Gastroesophageal sphincter (tissue), 4 donors: Measurements from ENCODE around the gene SHANK2. TPM values are rescaled to one million over a fixed set of nuclear protein-coding genes. Genes with fewer than 3 reads are reported as not detected.

Experiments used
- ATAC-seq: fragments of 150-250 bp; one replicate; pipeline ENCODE4 v1.9.1; 2016; ENCODE audit warnings: mild to moderate bottlenecking, moderate library complexity
- H3K27ac ChIP-seq, 4 donors: fragments of 200-600 bp; sonication (generic) in 3 of 4; 1 replicate in 3 of 4; 2 replicates in 1 of 4; pipeline ENCODE4 v1.5.1; 2016 to 2019
- H3K27me3 ChIP-seq: fragments of 200-600 bp; sonication (generic); one replicate; pipeline ENCODE4 v1.5.1; 2019
- H3K36me3 ChIP-seq, 2 donors: fragments of 200-600 bp; sonication (generic); one replicate each; pipeline ENCODE4 v1.5.1; 2019; ENCODE audit warnings: control low read depth in 1 of 2
- H3K4me1 ChIP-seq, 3 donors: fragments of 200-600 bp; sonication (generic); 1 replicate in 2 of 3; 2 replicates in 1 of 3; pipeline ENCODE4 v1.5.1; 2016 to 2019; ENCODE audit warnings: control low read depth in 2 of 3
- H3K4me3 ChIP-seq, 2 donors: fragments of 200-600 bp; sonication (generic); one replicate each; pipeline ENCODE4 v1.5.1; 2019; ENCODE audit warnings: mild to moderate bottlenecking in 1 of 2, moderate library complexity in 1 of 2
- H3K9me3 ChIP-seq, 3 donors: fragments of 200-600 bp; sonication (generic); one replicate each; pipeline ENCODE4 v1.5.1; 2017 to 2019; ENCODE audit warnings: control low read depth in 2 of 3
- EP300 ChIP-seq: sonication (generic); formaldehyde crosslinking; IDR thresholded peaks from one replicate; pipeline ENCODE4 v1.6.1; 2017; ENCODE audit warnings: antibody characterized with exemption, mild to moderate bottlenecking
- POLR2A ChIP-seq, 2 donors: fragments of 450-650 bp; IDR thresholded peaks; one replicate each; pipeline ENCODE4 v1.6.1; 2017; ENCODE audit warnings: antibody characterized with exemption in 2 of 2, mild to moderate bottlenecking in 2 of 2, moderate library complexity in 1 of 2
- POLR2AphosphoS5 ChIP-seq: sonication (generic); formaldehyde crosslinking; IDR thresholded peaks from one replicate; pipeline ENCODE4 v1.6.1; 2017; ENCODE audit warnings: antibody characterized with exemption
- WGBS, 2 donors: methylation state at CpG; one replicate each; pipeline ENCODE4 v1.1.5; 2018; ENCODE audit warnings: low coverage in 1 of 2; 5-methylcytosine and 5-hydroxymethylcytosine counted together
- total RNA-seq, 4 donors: library from RNA; depleted of rRNA; stranded (reverse); fragments of >200 nt; gene quantifications; one replicate each; pipeline ENCODE4 v1.1.0, GENCODE V29; 2016
- TF ChIP-seq, protein P1 (sequence below), 4 experiments: fragments of 200-600 bp in 2 of 4; fragments of 450-650 bp in 2 of 4; sonication (generic) in 1 of 4; IDR thresholded peaks; one replicate each; pipeline ENCODE4 v1.5.1; 2017 to 2019; ENCODE audit warnings: antibody characterized with exemption in 4 of 4, mild to moderate bottlenecking in 2 of 4, moderate library complexity in 2 of 4

SHANK2 gene
- total RNA-seq, 4 donors from 2014 or later: 1.6 to 14.5 (median 13.8) TPM

DNA sequence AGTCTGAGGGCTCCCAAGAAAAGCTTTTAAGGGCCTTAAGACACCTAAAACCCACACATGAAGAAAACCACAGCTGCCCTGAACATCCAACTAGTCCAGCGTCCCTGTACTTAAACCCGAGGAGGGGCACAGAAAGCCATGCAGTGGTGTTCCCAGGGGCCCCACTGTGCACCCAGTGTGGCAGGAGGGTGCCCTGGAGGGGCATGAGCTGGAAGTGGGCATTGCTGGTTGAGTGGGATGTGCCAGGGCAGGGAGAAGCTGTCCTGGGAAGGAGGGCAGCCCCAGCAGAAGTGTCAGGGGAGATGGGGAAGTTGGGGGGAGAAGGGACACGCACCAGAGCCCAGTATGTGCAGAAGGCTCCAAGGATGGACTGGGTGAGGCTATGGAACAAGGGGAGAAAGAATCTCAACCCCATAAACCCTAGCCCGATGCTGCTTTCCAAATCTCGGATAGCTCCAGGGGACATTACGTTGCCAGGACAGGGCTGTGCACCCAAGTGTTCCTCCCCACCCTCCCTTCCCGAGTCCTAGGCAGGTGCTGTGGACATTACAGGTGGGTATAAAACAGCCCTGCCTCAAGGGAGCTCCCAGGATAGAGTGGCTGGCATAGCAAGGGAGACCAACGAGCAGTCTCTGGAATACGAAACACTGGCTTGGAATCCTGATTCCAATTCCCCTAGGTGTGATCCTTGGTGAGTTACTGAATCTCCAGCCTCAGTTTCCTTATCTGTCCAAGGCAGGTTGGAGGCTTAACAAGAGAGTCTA is 44.2 kb downstream of the SHANK2 start:
- Histone ChIP-seq H3K4me1 (peaks cover 0 to 17% (median 0%) of the 10 kb centered on the region in 3 donors), H3K27me3 (peaks cover 60% of the 10 kb centered on the region), H3K9me3 (no peaks in the 10 kb centered on the region), H3K27ac (no peak overlapping the region), H3K4me3 (no peak overlapping the region), H3K36me3 (no peaks in the 10 kb centered on the region)
- ATAC-seq: no peak
- TF ChIP-seq, protein P1, sequence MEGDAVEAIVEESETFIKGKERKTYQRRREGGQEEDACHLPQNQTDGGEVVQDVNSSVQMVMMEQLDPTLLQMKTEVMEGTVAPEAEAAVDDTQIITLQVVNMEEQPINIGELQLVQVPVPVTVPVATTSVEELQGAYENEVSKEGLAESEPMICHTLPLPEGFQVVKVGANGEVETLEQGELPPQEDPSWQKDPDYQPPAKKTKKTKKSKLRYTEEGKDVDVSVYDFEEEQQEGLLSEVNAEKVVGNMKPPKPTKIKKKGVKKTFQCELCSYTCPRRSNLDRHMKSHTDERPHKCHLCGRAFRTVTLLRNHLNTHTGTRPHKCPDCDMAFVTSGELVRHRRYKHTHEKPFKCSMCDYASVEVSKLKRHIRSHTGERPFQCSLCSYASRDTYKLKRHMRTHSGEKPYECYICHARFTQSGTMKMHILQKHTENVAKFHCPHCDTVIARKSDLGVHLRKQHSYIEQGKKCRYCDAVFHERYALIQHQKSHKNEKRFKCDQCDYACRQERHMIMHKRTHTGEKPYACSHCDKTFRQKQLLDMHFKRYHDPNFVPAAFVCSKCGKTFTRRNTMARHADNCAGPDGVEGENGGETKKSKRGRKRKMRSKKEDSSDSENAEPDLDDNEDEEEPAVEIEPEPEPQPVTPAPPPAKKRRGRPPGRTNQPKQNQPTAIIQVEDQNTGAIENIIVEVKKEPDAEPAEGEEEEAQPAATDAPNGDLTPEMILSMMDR (IDR thresholded peaks at IDR 0.05): no peak
- no peak for TF ChIP-seq POLR2AphosphoS5
- TF ChIP-seq POLR2A (IDR thresholded peaks at IDR 0.05): no peak
- TF ChIP-seq EP300: no peak
- WGBS, 2 donors: 84 to 100% methylated on average over 3 to 6 of the region's 9 CpGs

DNA sequence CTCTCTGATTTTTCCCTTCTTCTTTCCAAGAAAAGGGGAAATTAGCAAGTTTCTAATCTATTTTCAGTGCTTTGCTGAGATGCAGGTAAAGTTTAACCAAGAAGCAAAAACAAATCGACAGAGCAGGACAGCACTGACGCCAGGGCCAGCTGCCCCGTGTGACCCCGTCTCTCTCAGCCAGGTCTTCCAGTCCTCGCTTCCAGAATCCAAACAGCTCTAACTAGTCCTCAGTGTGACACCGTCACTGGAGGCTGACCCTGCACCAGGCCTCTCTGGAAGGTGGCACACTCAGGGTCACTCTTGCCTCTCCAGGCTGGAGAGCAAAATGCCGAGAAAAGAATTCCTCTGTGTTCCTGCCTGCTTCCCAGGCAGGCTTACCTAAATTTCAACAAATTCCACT is 44.8 kb downstream of the SHANK2 start:
- WGBS, 2 donors: 60 to 94% methylated on average over 1 to 5 of the region's 7 CpGs
- no peak overlapping the region for H3K4me3 ChIP-seq
- peaks cover 0 to 12% (median 0%) of the 10 kb centered on the region in 3 donors for H3K4me1 ChIP-seq
- H3K36me3 ChIP-seq: no peaks in the 10 kb centered on the region
- no peaks in the 10 kb centered on the region for H3K9me3 ChIP-seq
- H3K27me3 ChIP-seq: peaks cover 59% of the 10 kb centered on the region
- no peak for ATAC-seq
- no peak for TF ChIP-seq POLR2AphosphoS5
- no peak for TF ChIP-seq POLR2A (IDR thresholded peaks at IDR 0.05)
- TF ChIP-seq, protein P1 (IDR thresholded peaks at IDR 0.05): no peak
- TF ChIP-seq EP300: no peak
- no peak overlapping the region for H3K27ac ChIP-seq

DNA sequence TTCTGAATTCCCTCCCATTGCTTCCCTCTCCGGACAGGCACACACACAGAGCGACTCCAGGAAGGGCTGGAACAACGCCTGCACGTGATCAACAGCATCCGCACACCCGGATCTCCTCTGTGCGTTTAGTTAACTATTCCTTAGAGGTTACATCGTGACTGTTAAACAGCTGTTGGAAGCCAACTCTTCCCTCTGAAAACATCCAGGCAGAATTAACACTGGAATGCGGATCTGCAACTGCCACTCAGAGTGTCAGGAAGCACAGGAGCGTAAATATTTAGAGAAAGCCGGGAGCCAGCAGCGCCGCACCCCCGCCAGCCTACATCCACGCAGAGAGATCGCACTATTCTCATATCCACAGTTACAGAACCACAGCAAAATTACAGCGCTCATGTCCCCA is 46.2 kb downstream of the SHANK2 start:
- WGBS, 2 donors: 14 to 26% methylated on average over 12 to 13 of the region's 17 CpGs
- H3K4me3 ChIP-seq: peak overlapping the region in 1 of 2 donors; percentile 1
- peak; percentile 42 for ATAC-seq

DNA sequence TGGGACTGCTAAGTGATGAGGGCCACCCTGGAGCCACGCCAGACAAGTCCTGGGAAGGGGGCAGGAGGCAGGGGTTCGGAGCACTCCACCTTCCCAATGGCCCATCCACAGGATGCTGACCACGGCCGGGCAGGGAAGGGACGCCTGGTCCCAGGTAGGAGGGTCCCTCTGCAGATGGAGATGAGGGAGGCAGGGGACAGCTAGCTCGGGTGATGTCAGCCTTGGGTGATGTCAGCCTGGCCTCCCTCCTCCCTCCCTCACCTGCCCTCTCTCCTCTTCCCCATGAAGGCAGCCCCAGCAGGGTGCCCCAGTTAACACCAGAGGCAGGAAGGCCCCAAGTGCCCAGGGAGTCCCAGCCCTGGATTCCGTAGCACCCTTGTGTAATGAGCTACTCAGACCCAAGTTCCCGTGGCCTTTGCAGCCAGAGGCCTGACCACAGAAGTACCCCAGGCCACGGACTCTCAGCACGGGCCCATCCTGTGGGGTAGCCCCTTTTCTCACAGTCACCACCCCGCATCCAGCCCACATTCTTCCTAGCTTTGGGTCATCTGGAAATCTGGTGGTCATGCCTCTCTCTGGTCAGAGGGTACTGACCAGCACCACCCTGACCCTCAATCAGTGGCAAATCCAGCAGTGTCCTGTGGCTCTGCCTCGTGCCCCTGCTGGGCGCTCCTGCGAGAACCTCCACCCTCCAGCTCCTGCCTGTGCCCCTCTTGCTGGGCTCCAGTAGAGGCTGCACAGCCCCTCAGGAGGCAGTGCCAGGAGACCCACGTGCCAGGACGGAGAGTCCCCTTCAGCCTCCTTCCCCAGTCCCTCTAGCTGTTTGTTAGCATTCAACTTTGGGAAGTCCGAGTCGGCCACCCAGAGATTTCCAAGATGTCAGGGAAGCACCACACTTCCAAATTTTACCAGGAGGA is 47.4 kb downstream of the SHANK2 start:
- TF ChIP-seq EP300 (no peak), POLR2A (IDR thresholded peaks at IDR 0.05) (no peak), POLR2AphosphoS5 (no peak)
- TF ChIP-seq, protein P1 (IDR thresholded peaks at IDR 0.05): no peak
- 83 to 87% methylated on average over 3 to 7 of the region's 18 CpGs for WGBS, 2 donors
- H3K27me3 ChIP-seq: peaks cover 53% of the 10 kb centered on the region

More for the DNA sequence above, 46.2 kb downstream of the SHANK2 start:
- Histone ChIP-seq H3K4me1 (peaks cover 0 to 12% (median 0%) of the 10 kb centered on the region in 3 donors), H3K9me3 (no peaks in the 10 kb centered on the region), H3K27ac (no peak overlapping the region), H3K36me3 (no peaks in the 10 kb centered on the region), H3K27me3 (peaks cover 58% of the 10 kb centered on the region)
- TF ChIP-seq EP300 (no peak), POLR2AphosphoS5 (no peak), POLR2A (IDR thresholded peaks at IDR 0.05) (no peak)
- TF ChIP-seq, protein P1 (IDR thresholded peaks at IDR 0.05): no peak

More for the DNA sequence above, 47.4 kb downstream of the SHANK2 start:
- H3K36me3 ChIP-seq: no peaks in the 10 kb centered on the region
- no peak overlapping the region for H3K4me3 ChIP-seq
- no peak for ATAC-seq
- H3K27ac ChIP-seq: no peak overlapping the region
- H3K9me3 ChIP-seq: no peaks in the 10 kb centered on the region
- H3K4me1 ChIP-seq: peaks cover 0 to 12% (median 0%) of the 10 kb centered on the region in 3 donors
